Stimulated activated CD8-positive, alpha-beta memory T cell treated with anti-CD3 and anti-CD28 coated beads, Interleukin-4, amount 100 ng/mL, for 4 hours (primary cell): ENCODE data around the gene DDX47.
A peak's percentile ranks its signal among the peaks of the same experiment; 100 is the strongest.
"Not testable (repeated sequence)": the region's sequence is repeated elsewhere in the genome, so short reads cannot be mapped to it uniquely, and the experiment has no call there.

Experiments used
- DNase-seq, 2 donors: peaks; one replicate each; pipeline ENCODE4 v3.0.0-alpha.2; 2020; ENCODE audit warnings: low read depth in 2 of 2, low spot score in 1 of 2

DDX47 gene

GRCh38 chr12:12796928-12797793, 16.0 kb upstream of the DDX47 start:
- DNase-seq, result no peak

DNA sequence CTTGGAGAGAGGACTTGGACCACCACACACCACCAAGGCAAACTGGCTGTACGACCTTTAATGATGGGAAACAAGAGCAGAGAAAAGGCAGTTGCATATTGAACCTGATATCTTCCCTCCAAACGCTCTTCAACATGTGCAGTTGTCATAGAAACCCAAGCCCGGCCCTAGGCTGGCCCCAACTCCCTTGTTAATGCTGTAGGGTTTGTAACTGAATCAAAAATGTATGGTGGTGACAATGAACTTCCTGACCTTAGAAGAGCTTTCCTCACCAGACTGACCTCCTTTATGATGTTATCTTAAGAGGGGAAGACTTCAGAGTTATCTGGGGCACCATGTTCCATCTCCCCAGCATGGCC, 15.4 kb upstream of the DDX47 start:
- DNase-seq, result no peak

- DNase-seq, result no peak
Measured at GRCh38 chr12:12798480-12798879, 14.7 kb upstream of the DDX47 start.

GRCh38 chr12:12799163-12799920, 13.8 kb upstream of the DDX47 start:
- no peak for DNase-seq

DNA sequence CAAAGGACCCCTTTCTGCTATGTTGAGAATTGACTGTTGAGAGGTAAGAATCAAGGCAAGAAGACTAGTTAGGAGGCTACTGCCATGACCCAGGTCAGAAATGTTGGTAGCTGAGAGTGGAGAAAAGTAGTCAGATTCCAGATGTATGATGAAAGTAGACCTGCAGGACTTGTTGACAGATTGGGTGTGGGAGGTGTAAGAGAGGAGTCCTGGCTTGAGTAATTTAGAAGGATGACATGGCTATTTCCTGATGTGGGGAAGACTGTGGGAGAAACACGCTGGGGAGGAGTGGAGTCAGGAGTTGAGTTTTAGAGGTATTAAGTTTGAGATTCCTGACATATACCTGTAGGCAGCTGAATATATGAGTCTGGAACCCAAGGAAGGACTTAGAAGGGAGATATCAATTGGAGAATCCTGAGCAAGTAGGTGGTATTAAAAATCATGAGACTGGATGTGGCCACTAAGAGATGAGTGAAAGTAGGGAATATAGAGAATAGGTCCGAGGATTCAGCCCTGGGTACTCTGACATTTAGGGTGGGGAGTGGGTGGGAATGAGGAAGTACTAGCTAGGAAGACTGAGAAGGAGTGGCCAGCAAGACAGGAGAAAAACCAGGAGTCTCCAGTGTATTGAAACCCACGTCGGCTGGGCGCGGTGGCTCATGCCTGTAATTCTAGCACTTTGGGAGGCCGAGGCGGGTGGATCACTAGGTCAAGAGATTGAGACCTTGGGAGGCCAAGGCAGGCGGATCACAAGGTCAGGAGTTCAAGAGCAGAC, 12.6 kb upstream of the DDX47 start:
- no peak for DNase-seq

DNA sequence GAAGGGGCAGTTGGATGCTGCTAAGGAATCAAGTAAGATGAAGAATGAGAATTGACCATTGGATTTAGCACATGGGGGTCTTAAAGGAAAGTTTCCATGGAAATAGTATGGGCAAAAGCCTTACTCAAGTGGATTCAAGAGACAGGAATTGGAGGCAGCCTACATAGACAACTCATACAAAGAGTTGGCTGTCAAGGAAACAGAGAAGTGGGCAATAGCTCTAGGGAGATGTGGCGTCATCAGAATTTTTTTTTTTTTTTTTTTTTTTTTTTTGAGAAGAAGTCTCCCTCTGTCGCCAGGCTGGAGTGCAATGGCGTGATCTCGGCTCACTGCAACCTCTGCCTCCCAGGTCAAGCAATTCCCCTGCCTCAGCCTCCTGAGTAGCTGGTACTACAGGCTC, 11.5 kb upstream of the DDX47 start:
- not testable (repeated sequence) for DNase-seq

GRCh38 chr12:12803186-12803585, 10.0 kb upstream of the DDX47 start:
- DNase-seq, result no peak

- no peak for DNase-seq
Measured at GRCh38 chr12:12804011-12804410, 9.1 kb upstream of the DDX47 start.

DNA sequence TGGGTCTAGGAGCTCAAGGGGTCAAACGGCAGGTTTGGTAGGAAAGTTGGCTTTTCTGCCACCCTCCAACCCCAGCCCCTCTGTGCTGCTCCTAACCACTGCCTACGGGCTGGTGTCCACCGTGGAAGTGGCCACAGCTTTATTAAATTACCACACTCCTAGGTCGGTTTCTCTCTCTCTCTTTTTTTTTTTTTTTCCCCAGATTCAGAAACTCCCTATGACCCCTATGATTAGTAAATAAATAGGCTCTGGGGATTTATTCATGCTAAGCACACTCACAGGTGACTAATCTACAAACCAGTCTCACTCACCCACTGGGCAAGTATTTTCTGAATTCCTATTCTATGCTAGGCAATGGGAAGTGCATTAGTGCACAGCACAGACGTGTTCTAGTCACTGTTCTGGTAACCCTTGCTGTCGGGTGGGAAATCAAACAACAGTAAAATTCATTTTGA, 8.7 kb upstream of the DDX47 start:
- no peak for DNase-seq

GRCh38 chr12:12806784-12807516, 6.2 kb upstream of the DDX47 start:
- DNase-seq, result no peak

- not testable (repeated sequence) for DNase-seq
Measured at GRCh38 chr12:12807517-12807903, 5.6 kb upstream of the DDX47 start.

- peak; percentile 5 to 13 for DNase-seq
Measured at GRCh38 chr12:12807970-12808702, 5.0 kb upstream of the DDX47 start.

DNA sequence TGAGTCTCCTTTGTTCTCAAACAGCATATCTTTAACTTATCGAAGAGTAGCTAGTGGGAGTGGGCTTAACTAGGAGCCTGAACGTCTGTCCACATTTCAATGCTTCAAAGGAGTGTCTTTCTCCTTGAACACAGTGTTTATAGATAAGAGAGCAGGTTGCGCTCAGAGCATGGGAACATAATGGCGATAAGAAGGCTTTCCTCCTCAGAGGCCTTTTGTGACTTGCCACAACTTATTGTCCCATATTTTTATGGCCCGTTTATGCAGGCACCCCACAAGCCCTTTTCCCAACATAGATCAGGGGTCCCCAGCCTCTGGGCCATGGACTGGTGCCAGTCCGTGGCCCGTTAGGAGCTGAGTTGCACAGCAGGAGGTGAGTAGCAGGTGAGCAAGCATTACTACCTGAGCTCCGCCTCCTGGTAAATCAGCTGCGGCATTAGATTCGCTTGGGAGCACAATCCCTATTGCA, 2.6 kb upstream of the DDX47 start:
- DNase-seq, result no peak

DNA sequence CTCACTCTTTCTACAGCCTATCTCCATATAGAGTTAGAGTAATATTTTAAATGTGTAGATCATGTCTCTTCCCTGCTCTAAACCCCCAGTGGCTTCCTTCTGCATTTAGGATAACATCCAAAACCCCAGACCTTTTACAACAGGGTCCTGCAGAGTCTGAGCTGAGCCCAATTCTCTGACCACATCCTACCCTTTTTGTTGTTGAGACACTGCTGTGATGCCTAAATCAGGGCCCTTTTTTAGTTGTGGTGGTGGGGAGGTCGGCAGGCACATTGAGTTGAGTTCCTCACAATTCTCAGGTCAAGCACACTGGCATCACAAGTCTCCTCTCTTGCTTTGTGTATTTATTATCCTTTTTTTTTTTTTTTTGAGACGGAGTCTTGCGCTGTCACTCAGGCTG, 1.8 kb upstream of the DDX47 start:
- DNase-seq, result no peak

GRCh38 chr12:12812174-12812573, 972 bp upstream of the DDX47 start:
- DNase-seq, result no peak

DNA sequence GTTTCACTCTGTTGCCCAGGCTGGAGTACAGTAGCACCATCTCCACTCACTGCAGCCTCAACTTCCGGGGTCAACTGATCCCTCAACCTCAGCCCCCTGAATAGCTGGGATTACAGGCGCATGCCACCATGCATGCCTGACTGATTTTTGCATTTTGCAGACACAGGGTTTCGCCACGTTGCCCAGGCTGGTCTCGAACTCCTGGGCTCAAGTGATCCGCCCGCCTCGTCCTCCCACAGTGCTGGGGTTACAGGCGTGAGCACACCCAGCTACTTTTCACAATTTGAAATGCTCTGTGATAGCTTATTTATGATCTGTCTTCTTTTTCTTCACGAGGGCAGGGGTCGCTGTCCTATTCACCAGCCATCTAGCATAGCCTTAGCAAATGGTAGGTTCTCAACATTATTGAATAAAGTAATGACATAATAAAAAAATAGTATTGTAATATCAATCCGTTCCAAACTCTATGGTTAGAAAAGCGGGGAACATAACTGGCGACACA, 477 bp upstream of the DDX47 start:
- DNase-seq, result no peak

DNA sequence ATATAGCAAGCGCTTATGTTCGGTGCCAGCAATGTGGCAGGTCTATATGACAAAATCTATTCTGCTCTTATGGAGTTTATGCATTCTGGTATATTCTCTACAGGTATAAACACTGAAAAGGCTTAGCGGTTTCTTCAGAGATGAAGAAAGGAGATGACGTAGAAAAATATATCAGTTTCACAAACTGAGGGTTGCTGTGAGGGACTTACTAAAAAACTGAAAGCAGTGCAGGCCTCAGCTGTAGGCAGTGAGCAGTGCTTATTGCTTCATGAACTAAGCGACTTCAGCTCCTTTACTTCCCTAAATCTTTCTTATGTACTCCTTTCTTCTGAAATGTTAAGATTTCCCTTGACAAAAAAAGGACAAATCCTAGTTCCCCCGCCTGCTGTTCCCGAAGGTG, 4.5 kb downstream of the DDX47 start:
- DNase-seq, result no peak

DNA sequence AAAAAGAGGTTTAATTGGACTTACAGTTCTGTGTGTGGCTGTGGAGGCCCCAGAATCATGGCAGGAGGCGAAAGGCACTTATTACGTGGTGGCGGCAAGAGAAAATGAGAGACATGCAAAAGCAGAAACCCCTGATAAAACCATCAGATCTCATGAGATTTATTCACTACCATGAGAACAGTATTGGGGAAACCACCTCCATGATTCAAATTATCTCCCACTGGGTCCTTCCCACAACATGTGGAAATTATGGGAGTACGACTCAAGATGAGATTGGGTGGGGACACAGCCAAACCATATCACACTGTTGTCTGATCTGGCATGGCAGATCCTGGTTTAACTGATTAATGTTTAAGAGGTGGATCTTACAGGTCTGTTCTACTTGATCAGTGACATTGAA, 5.6 kb downstream of the DDX47 start:
- no peak for DNase-seq

DNA sequence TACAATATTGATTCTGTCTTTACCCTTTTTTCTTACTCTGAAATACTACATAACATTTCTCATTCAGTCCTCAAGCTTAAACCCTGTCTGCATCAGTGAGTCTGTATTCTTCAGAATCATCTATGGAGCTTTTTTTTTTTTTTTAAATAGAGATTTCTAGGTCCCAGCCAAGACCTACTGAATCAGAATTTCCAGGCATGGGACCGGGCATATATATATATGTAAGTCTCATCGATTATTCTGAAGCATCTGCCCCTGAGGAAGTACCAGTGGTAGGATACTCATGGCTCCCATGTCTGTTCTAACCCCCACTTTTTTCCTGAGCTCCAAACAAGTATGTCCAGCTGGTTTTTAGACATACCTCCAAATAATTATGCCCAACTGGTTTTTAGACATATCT, 6.1 kb downstream of the DDX47 start:
- no peak for DNase-seq

DNA sequence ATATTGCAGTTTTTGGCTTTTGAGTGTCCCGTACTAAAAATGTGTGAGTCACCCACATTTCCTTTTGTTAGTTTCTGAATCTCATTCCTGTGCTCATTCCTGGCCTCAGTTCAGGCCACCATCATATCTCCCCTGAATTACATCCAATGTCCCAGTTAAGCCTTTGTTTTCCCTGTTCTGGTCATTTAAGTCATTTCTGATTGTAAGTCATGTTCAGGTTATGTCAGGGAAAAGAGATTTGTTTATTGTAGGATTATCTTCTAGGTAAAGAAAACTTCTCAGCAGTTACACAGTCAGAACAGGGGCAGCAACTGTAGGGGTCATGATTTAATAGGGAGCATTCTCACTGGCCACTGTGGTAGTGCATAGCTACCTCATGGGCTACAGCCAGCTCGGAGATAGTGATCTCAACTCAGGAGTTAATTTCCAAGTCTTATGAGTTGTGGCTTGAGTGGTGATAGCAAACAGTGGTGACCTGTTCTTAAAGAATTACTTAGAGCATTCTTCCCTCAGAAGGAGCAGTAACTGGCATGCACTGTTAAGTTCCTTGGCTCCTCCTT, 6.7 kb downstream of the DDX47 start:
- no peak for DNase-seq
